Uterus (tissue), 2 donors: Measurements from ENCODE around the gene ST7.

Experiments
- CTCF ChIP-seq, 4 experiments: fragments of 200-600 bp in 2 of 4; fragments of 450-650 bp in 2 of 4; sonication (generic) in 2 of 4; IDR thresholded peaks; one replicate each; pipeline ENCODE4 v1.5.1; 2016 to 2019; ENCODE audit warnings: antibody characterized with exemption in 4 of 4, mild to moderate bottlenecking in 2 of 4, moderate library complexity in 1 of 4
- POLR2A ChIP-seq, 2 donors: fragments of 450-650 bp; IDR thresholded peaks; one replicate each; pipeline ENCODE4 v1.6.1; 2016; ENCODE audit warnings: antibody characterized with exemption in 2 of 2, mild to moderate bottlenecking in 1 of 2, moderate library complexity in 1 of 2

GRCh38 chr7:117068511-117069145 is 115.3 kb downstream of the ST7 start:
- TF ChIP-seq CTCF (IDR thresholded peaks at IDR 0.05) (no peak), POLR2A (IDR thresholded peaks at IDR 0.05) (no peak)
